ENCODE results near the gene KRTAP10-5.

Gene KRTAP10-5

GRCh38 chr21:44599264-44600029 is 19.0 kb upstream of the KRTAP10-5 start:
- H3K4me3 ChIP-seq (replicated peaks; ENCODE audit: low read depth, low read length), result no peak overlapping the region
- TF ChIP-seq, protein P1, sequence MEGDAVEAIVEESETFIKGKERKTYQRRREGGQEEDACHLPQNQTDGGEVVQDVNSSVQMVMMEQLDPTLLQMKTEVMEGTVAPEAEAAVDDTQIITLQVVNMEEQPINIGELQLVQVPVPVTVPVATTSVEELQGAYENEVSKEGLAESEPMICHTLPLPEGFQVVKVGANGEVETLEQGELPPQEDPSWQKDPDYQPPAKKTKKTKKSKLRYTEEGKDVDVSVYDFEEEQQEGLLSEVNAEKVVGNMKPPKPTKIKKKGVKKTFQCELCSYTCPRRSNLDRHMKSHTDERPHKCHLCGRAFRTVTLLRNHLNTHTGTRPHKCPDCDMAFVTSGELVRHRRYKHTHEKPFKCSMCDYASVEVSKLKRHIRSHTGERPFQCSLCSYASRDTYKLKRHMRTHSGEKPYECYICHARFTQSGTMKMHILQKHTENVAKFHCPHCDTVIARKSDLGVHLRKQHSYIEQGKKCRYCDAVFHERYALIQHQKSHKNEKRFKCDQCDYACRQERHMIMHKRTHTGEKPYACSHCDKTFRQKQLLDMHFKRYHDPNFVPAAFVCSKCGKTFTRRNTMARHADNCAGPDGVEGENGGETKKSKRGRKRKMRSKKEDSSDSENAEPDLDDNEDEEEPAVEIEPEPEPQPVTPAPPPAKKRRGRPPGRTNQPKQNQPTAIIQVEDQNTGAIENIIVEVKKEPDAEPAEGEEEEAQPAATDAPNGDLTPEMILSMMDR (IDR thresholded peaks at IDR 0.05; ENCODE audit: low read depth, low read length, missing control alignments), result no peak
- no peak for DNase-seq (ENCODE audit: extremely low read depth, low read depth)

DNA sequence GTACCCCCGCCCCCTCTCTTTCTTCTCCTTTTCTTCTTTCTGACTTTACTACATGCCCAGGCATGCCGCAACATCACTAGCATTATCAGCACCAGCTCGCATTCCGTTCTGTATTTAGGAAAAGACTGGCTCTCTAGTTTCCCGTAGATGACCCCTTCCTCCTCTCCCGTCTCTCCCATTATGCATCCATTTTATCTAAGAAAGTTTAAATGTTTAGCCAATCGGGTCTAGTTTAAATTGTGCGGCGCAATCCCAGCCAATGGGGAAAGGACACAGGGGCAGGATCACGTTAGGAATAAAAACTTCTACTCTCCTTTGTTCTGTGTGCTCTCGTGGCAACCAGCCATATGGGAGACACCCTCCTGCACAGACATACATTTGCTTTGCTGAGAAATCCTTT is 17.7 kb upstream of the KRTAP10-5 start:
- TF ChIP-seq, protein P1 (IDR thresholded peaks at IDR 0.05; ENCODE audit: low read depth, low read length, missing control alignments), result no peak
- no peak for DNase-seq (ENCODE audit: extremely low read depth, low read depth)
- H3K4me3 ChIP-seq (replicated peaks; ENCODE audit: low read depth, low read length), result no peak overlapping the region

- DNase-seq (ENCODE audit: extremely low read depth, low read depth), result no peak
- TF ChIP-seq, protein P1 (IDR thresholded peaks at IDR 0.05; ENCODE audit: low read depth, low read length, missing control alignments), result no peak
Observed at GRCh38 chr21:44596068-44596725, 15.8 kb upstream of the KRTAP10-5 start.

GRCh38 chr21:44595524-44595923 is 15.1 kb upstream of the KRTAP10-5 start:
- TF ChIP-seq, protein P1 (IDR thresholded peaks at IDR 0.05; ENCODE audit: low read depth, low read length, missing control alignments), result no peak
- no peak overlapping the region for H3K4me3 ChIP-seq (replicated peaks; ENCODE audit: low read depth, low read length)
- peak; percentile 16 for DNase-seq (ENCODE audit: extremely low read depth, low read depth)

More at GRCh38 chr21:44596068-44596725, 15.8 kb upstream of the KRTAP10-5 start:
- no peak overlapping the region for H3K4me3 ChIP-seq (replicated peaks; ENCODE audit: low read depth, low read length)

DNA sequence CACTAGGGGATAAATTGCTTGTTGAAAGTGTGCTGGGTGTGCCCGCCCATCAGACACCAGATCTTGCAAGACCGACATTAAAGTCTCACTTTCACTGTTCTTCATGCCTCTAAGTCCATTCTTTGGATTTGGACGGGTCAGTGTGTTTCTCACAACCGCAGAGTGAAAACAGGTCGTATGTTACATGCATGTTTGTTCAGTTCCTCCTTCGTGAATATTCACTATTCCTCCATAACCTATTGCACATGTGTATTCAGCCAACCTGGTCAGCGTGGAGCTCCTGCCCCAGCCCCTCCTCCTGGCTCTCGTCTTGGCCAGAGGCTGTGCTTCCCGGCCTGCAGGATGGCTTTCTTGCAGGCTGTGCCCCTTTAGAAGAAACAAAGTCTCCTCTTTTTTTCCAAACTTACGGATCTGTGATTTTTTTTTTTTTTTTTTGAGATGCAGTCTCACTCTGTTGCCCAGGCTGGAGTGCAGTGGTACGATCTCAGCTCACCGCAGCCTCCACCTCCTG is 14.1 kb upstream of the KRTAP10-5 start:
- TF ChIP-seq, protein P1 (IDR thresholded peaks at IDR 0.05; ENCODE audit: low read depth, low read length, missing control alignments), result no peak
- DNase-seq (ENCODE audit: extremely low read depth, low read depth), result no peak
- no peak overlapping the region for H3K4me3 ChIP-seq (replicated peaks; ENCODE audit: low read depth, low read length)

DNA sequence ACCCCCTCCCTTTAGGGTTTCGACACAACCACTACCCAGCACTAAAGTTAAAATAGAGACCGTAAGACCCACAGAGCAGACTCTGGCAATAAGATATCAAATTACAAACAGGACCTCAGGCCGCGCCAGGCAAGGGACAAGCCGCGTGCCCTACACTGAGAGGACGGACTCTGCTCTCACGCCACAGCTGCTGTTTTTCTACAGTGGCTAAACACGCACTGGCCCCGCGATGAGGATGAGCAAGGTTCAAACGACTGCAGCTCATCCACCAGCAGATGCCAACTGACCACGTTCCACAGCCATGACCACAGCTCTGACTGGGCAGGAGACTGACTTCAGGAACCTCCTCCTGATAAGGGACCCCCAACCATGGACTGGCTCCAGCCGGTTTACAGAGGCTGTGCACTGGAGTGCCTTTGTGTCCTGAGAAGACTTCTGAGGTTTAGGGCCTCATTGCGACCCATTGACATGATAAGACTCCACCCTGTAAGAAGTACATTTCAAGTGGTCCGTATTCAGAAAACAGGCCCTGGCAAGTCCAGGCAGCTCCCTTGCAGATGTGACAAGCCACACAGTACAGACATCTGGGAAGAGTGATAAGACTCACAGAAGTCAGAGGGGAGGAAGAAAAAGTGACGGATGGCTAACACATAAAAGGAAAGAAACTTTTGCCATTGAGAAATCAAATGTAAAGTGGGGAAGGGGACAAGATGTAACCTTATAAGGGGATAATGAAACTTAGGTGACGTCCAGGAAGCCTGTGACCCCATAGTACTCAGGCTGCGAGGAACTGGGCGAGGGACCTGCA is 13.4 kb upstream of the KRTAP10-5 start:
- no peak overlapping the region for H3K4me3 ChIP-seq (replicated peaks; ENCODE audit: low read depth, low read length)
- TF ChIP-seq, protein P1 (IDR thresholded peaks at IDR 0.05; ENCODE audit: low read depth, low read length, missing control alignments), result no peak
- DNase-seq (ENCODE audit: extremely low read depth, low read depth), result no peak

All from HFF-Myc (cell line).